Ectodermal cell (in vitro differentiated cells): Measurements from ENCODE around the gene FSD1L.
"Not testable (repeated sequence)": the region's sequence is repeated elsewhere in the genome, so short reads cannot be mapped to it uniquely, and the experiment has no call there.

Experiments used
- H3K27ac ChIP-seq: 2 replicates; pipeline ENCODE4 v1.7.0; 2013; ENCODE audit warnings: mild to moderate bottlenecking, low read depth, low read length; ENCODE audit not compliant: insufficient read depth, poor library complexity, severe bottlenecking
- H3K27me3 ChIP-seq: 2 replicates; pipeline ENCODE4 v1.7.0; 2013; ENCODE audit warnings: mild to moderate bottlenecking, low read length; ENCODE audit not compliant: insufficient read depth, control insufficient read depth, poor library complexity, severe bottlenecking
- H3K36me3 ChIP-seq: one replicate; pipeline ENCODE4 v1.7.0; 2013; ENCODE audit warnings: low read length; ENCODE audit not compliant: control insufficient read depth, insufficient read depth
- H3K4me1 ChIP-seq: one replicate; pipeline ENCODE4 v1.7.0; 2013; ENCODE audit warnings: low read length; ENCODE audit not compliant: control insufficient read depth, insufficient read depth
- H3K4me3 ChIP-seq: 2 replicates; pipeline ENCODE4 v1.7.0; 2013; ENCODE audit warnings: low read depth, low read length, control low read depth; ENCODE audit not compliant: insufficient read depth
- H3K9me3 ChIP-seq: 2 replicates; pipeline ENCODE4 v1.7.0; 2013; ENCODE audit warnings: mild to moderate bottlenecking, low read length, moderate library complexity; ENCODE audit not compliant: control insufficient read depth
- WGBS, 2 experiments: methylation state at CpG; one replicate each; pipeline ENCODE4 v1.1.7; 2013; ENCODE audit warnings: missing lambda C conversion rate in 2 of 2; 5-methylcytosine and 5-hydroxymethylcytosine counted together

Gene FSD1L

GRCh38 chr9:105535920-105536668 is 88.3 kb downstream of the FSD1L start:
- Histone ChIP-seq H3K36me3 (peaks cover 10% of the 10 kb centered on the region), H3K27ac (no peak overlapping the region), H3K27me3 (no peaks in the 10 kb centered on the region), H3K4me1 (no peaks in the 10 kb centered on the region), H3K4me3 (no peak overlapping the region), H3K9me3 (no peaks in the 10 kb centered on the region)
- WGBS, 2 experiments: 93 to 95% methylated on average over 3 of the region's 3 CpGs

GRCh38 chr9:105539452-105539851 is 91.6 kb downstream of the FSD1L start:
- no peak overlapping the region for H3K27ac ChIP-seq
- no peaks in the 10 kb centered on the region for H3K27me3 ChIP-seq
- no peaks in the 10 kb centered on the region for H3K9me3 ChIP-seq
- 92 to 95% methylated on average over 1 of the region's 1 CpG for WGBS, 2 experiments
- no peaks in the 10 kb centered on the region for H3K4me1 ChIP-seq
- peaks cover 10% of the 10 kb centered on the region for H3K36me3 ChIP-seq
- no peak overlapping the region for H3K4me3 ChIP-seq

- H3K27me3 ChIP-seq: no peaks in the 10 kb centered on the region
- H3K4me3 ChIP-seq: no peak overlapping the region
- no peaks in the 10 kb centered on the region for H3K36me3 ChIP-seq
- no peaks in the 10 kb centered on the region for H3K4me1 ChIP-seq
- H3K27ac ChIP-seq: no peak overlapping the region
- WGBS, 2 experiments: 92 to 100% methylated on average over 3 of the region's 3 CpGs
- no peaks in the 10 kb centered on the region for H3K9me3 ChIP-seq
These were observed 94.0 kb downstream of the FSD1L start for GRCh38 chr9:105541838-105542237.

GRCh38 chr9:105554042-105554441 is 106.2 kb downstream of the FSD1L start:
- Histone ChIP-seq H3K4me1 (peaks cover 4% of the 10 kb centered on the region), H3K27me3 (peaks cover 10% of the 10 kb centered on the region), H3K4me3 (no peak overlapping the region), H3K27ac (no peak overlapping the region), H3K9me3 (no peaks in the 10 kb centered on the region), H3K36me3 (no peaks in the 10 kb centered on the region)
- WGBS, 2 experiments: 93 to 94% methylated on average over 10 of the region's 10 CpGs

GRCh38 chr9:105557804-105558610 is 110.2 kb downstream of the FSD1L start, which contains the start of gene FKTN:
TSS of gene FKTN (plus strand) at chr9:105558131. CDS start at chr9:105575033, 16,902 bp downstream.
- Histone ChIP-seq H3K36me3 (peaks cover 5% of the 10 kb centered on the region), H3K27me3 (peaks cover 10% of the 10 kb centered on the region), H3K4me3 (peak within 1 kb of the TSS; percentile 96), H3K27ac (no peak within 1 kb of the TSS), H3K4me1 (peaks cover 4% of the 10 kb centered on the region), H3K9me3 (no peaks in the 10 kb centered on the region)
- WGBS, 2 experiments: 4 to 5% methylated on average over 49 of the region's 49 CpGs

GRCh38 chr9:105572455-105572854 is 124.6 kb downstream of the FSD1L start:
- H3K4me1 ChIP-seq: no peaks in the 10 kb centered on the region
- H3K27ac ChIP-seq: no peak overlapping the region
- H3K36me3 ChIP-seq: no peaks in the 10 kb centered on the region
- no peak overlapping the region for H3K4me3 ChIP-seq
- H3K9me3 ChIP-seq: no peaks in the 10 kb centered on the region
- H3K27me3 ChIP-seq: no peaks in the 10 kb centered on the region

- not testable (repeated sequence) for H3K27ac ChIP-seq, H3K9me3 ChIP-seq, H3K4me3 ChIP-seq, H3K27me3 ChIP-seq, H3K36me3 ChIP-seq, H3K4me1 ChIP-seq
- 93 to 100% methylated on average over 4 to 5 of the region's 6 CpGs for WGBS, 2 experiments
These were observed 132.1 kb downstream of the FSD1L start for GRCh38 chr9:105579952-105580351.

GRCh38 chr9:105581550-105581949 is 133.7 kb downstream of the FSD1L start:
- not testable (repeated sequence) for H3K36me3 ChIP-seq, H3K4me1 ChIP-seq, H3K27me3 ChIP-seq, H3K9me3 ChIP-seq, H3K27ac ChIP-seq, H3K4me3 ChIP-seq
- 32 to 34% methylated on average over 16 of the region's 16 CpGs for WGBS, 2 experiments

- Histone ChIP-seq H3K4me3 (no peak overlapping the region), H3K27ac (no peak overlapping the region), H3K9me3 (no peaks in the 10 kb centered on the region), H3K36me3 (no peaks in the 10 kb centered on the region), H3K4me1 (no peaks in the 10 kb centered on the region), H3K27me3 (no peaks in the 10 kb centered on the region)
- 62 to 77% methylated on average over 3 of the region's 3 CpGs for WGBS, 2 experiments
These were observed 145.3 kb downstream of the FSD1L start for GRCh38 chr9:105593145-105593544.
